Ascending aorta (tissue), 2 donors: ENCODE measurements around the gene SLC25A26. TPM values are rescaled to one million over a fixed set of nuclear protein-coding genes. Genes with fewer than 3 reads are reported as not detected.

Source experiments
- DNase-seq, 2 donors: peaks; one replicate each; pipeline ENCODE4 v3.0.0-alpha.2; 2019; ENCODE audit warnings: low spot score in 2 of 2
- H3K27ac ChIP-seq, 2 donors: fragments of 200-600 bp; sonication (generic); one replicate each; pipeline ENCODE4 v1.5.1; 2016 to 2017; ENCODE audit warnings: mild to moderate bottlenecking in 1 of 2
- H3K27me3 ChIP-seq: fragments of 200-600 bp; sonication (generic); one replicate; pipeline ENCODE4 v1.5.1; 2017
- H3K36me3 ChIP-seq, 2 donors: fragments of 200-600 bp; sonication (generic); one replicate each; pipeline ENCODE4 v1.5.1; 2016
- H3K4me1 ChIP-seq, 2 donors: fragments of 200-600 bp; sonication (generic); one replicate each; pipeline ENCODE4 v1.5.1; 2016 to 2017; ENCODE audit warnings: mild to moderate bottlenecking in 1 of 2
- H3K4me3 ChIP-seq, 2 donors: fragments of 200-600 bp; sonication (generic); one replicate each; pipeline ENCODE4 v1.5.1; 2016 to 2017; ENCODE audit warnings: mild to moderate bottlenecking in 1 of 2
- H3K9me3 ChIP-seq, 2 donors: fragments of 200-600 bp; sonication (generic); one replicate each; pipeline ENCODE4 v1.5.1; 2016
- CTCF ChIP-seq, 3 experiments: fragments of 200-600 bp in 2 of 3; fragments of 450-650 bp in 1 of 3; sonication (generic) in 2 of 3; IDR thresholded peaks; one replicate each; pipeline ENCODE4 v1.5.1; 2016 to 2019; ENCODE audit warnings: antibody characterized with exemption in 3 of 3, mild to moderate bottlenecking in 1 of 3, moderate library complexity in 1 of 3
- intact Hi-C: fragments of 100-400 bp; cut with DNase I; formaldehyde crosslinking; loops from one replicate; pipeline ENCODE4 v1.15.1; 2023
- total RNA-seq: library from RNA; depleted of rRNA; stranded (reverse); fragments of >200 nt; gene quantifications from one replicate; pipeline ENCODE4 v1.1.0, GENCODE V29; 2016

Gene SLC25A26
- total RNA-seq, 1 donor from 2014 or later: 11.7 TPM

GRCh38 chr3:66342717-66343356, 122.0 kb downstream of the SLC25A26 start:
- H3K27me3 ChIP-seq: no peaks in the 10 kb centered on the region
- no peaks in the 10 kb centered on the region for H3K9me3 ChIP-seq
- DNase-seq: no peak
- no peak overlapping the region for H3K4me3 ChIP-seq
- no peak for TF ChIP-seq CTCF (IDR thresholded peaks at IDR 0.05)
- peaks cover 0 to 4% of the 10 kb centered on the region in 2 donors for H3K36me3 ChIP-seq
- no peak overlapping the region for H3K27ac ChIP-seq
- intact Hi-C loops: no loop called here
- H3K4me1 ChIP-seq: no peaks in the 10 kb centered on the region

- Histone ChIP-seq H3K36me3 (peaks cover 0 to 4% of the 10 kb centered on the region in 2 donors), H3K27me3 (no peaks in the 10 kb centered on the region), H3K27ac (no peak overlapping the region), H3K4me1 (no peaks in the 10 kb centered on the region), H3K4me3 (no peak overlapping the region), H3K9me3 (no peaks in the 10 kb centered on the region)
- TF ChIP-seq CTCF (IDR thresholded peaks at IDR 0.05): no peak
- intact Hi-C loops: no loop called here
- no peak for DNase-seq
These were observed 123.6 kb downstream of the SLC25A26 start for GRCh38 chr3:66344391-66344811.

GRCh38 chr3:66344848-66345578, 124.2 kb downstream of the SLC25A26 start:
- Histone ChIP-seq H3K9me3 (no peaks in the 10 kb centered on the region), H3K4me3 (no peak overlapping the region), H3K27ac (no peak overlapping the region), H3K4me1 (no peaks in the 10 kb centered on the region), H3K36me3 (peaks cover 0 to 4% of the 10 kb centered on the region in 2 donors), H3K27me3 (no peaks in the 10 kb centered on the region)
- no peak for TF ChIP-seq CTCF (IDR thresholded peaks at IDR 0.05)
- no peak for DNase-seq
- intact Hi-C loops: no loop called here

- no peak overlapping the region for H3K4me3 ChIP-seq
- DNase-seq: no peak
- H3K9me3 ChIP-seq: no peaks in the 10 kb centered on the region
- no peak overlapping the region for H3K27ac ChIP-seq
- H3K27me3 ChIP-seq: no peaks in the 10 kb centered on the region
- intact Hi-C loops: no loop called here
- peaks cover 0 to 4% of the 10 kb centered on the region in 2 donors for H3K36me3 ChIP-seq
- TF ChIP-seq CTCF (IDR thresholded peaks at IDR 0.05): no peak
- H3K4me1 ChIP-seq: no peaks in the 10 kb centered on the region
These were observed 127.9 kb downstream of the SLC25A26 start for GRCh38 chr3:66348704-66349103.

GRCh38 chr3:66350601-66351000, 129.8 kb downstream of the SLC25A26 start:
- no peak for DNase-seq
- Histone ChIP-seq H3K4me3 (no peak overlapping the region), H3K27ac (no peak overlapping the region), H3K4me1 (no peaks in the 10 kb centered on the region), H3K27me3 (no peaks in the 10 kb centered on the region), H3K9me3 (no peaks in the 10 kb centered on the region), H3K36me3 (peaks cover 0 to 4% of the 10 kb centered on the region in 2 donors)
- no peak for TF ChIP-seq CTCF (IDR thresholded peaks at IDR 0.05)
- intact Hi-C loops: no loop called here
